GM23248 (cell line): ENCODE measurements around the gene GPR160. TPM values are rescaled to one million over a fixed set of nuclear protein-coding genes. Genes with fewer than 3 reads are reported as not detected.

ENCODE experiments used
- DNase-seq: peaks from one replicate; pipeline ENCODE4 v3.0.0-alpha.2; 2015
- H2AFZ ChIP-seq: fragments of 200-600 bp; sonication (generic); 2 replicates; pipeline ENCODE4 v1.6.1; 2016; ENCODE audit warnings: antibody characterized with exemption
- H3F3A ChIP-seq: fragments of 200-600 bp; sonication (generic); 2 replicates; pipeline ENCODE4 v1.6.1; 2016; ENCODE audit warnings: mild to moderate bottlenecking, antibody characterized with exemption, mixed run types; ENCODE audit not compliant: insufficient read depth
- H3K27ac ChIP-seq: fragments of 200-600 bp; sonication (generic); 2 replicates; pipeline ENCODE4 v1.5.1; 2016; ENCODE audit warnings: mild to moderate bottlenecking
- H3K27me3 ChIP-seq: fragments of 200-600 bp; sonication (generic); replicated peaks from 2 replicates; pipeline ENCODE4 v1.6.1; 2016; ENCODE audit warnings: mild to moderate bottlenecking; ENCODE audit not compliant: insufficient read depth
- H3K36me3 ChIP-seq: fragments of 200-600 bp; sonication (generic); 2 replicates; pipeline ENCODE4 v1.6.1; 2016; ENCODE audit warnings: low read depth, mild to moderate bottlenecking
- H3K4me1 ChIP-seq: fragments of 200-600 bp; sonication (generic); 2 replicates; pipeline ENCODE4 v1.6.1; 2016; ENCODE audit warnings: mild to moderate bottlenecking; ENCODE audit not compliant: insufficient read depth
- H3K4me2 ChIP-seq: fragments of 200-600 bp; sonication (generic); one replicate; pipeline ENCODE4 v1.6.1; 2016; ENCODE audit warnings: mild to moderate bottlenecking; ENCODE audit not compliant: unreplicated experiment
- H3K4me3 ChIP-seq: fragments of 200-600 bp; sonication (generic); 2 replicates; pipeline ENCODE4 v1.5.1; 2016; ENCODE audit warnings: mild to moderate bottlenecking
- H3K79me2 ChIP-seq: fragments of 200-600 bp; sonication (generic); 2 replicates; pipeline ENCODE4 v1.6.1; 2016; ENCODE audit warnings: mild to moderate bottlenecking; ENCODE audit not compliant: insufficient read depth
- H3K9ac ChIP-seq: fragments of 200-600 bp; sonication (generic); 2 replicates; pipeline ENCODE4 v1.6.1; 2016; ENCODE audit warnings: mild to moderate bottlenecking
- H3K9me2 ChIP-seq: fragments of 200-600 bp; sonication (generic); 2 replicates; pipeline ENCODE4 v1.6.1; 2016; ENCODE audit warnings: mixed run types, mild to moderate bottlenecking, moderate library complexity; ENCODE audit not compliant: insufficient read depth
- H3K9me3 ChIP-seq: fragments of 200-600 bp; sonication (generic); one replicate; pipeline ENCODE4 v1.6.1; 2017; ENCODE audit warnings: low read depth
- H4K20me1 ChIP-seq: fragments of 200-600 bp; sonication (generic); 2 replicates; pipeline ENCODE4 v1.6.0; 2016; ENCODE audit not compliant: insufficient read depth
- EZH2 ChIP-seq: fragments of 200-600 bp; sonication (generic); IDR thresholded peaks from 2 replicates; pipeline ENCODE4 v1.6.1; 2018; ENCODE audit warnings: antibody characterized with exemption, mild to moderate bottlenecking; ENCODE audit not compliant: insufficient read depth, poor library complexity, severe bottlenecking
- EZH2phosphoT487 ChIP-seq: fragments of 200-600 bp; sonication (generic); IDR thresholded peaks from 2 replicates; pipeline ENCODE4 v1.6.1; 2018; ENCODE audit warnings: antibody characterized with exemption, moderate library complexity, mild to moderate bottlenecking, low read depth; ENCODE audit not compliant: insufficient read depth
- WGBS, 2 experiments: methylation state at CpG; one replicate each; pipeline ENCODE4 v1.1.6; 2015 to 2017; ENCODE audit warnings: low lambda C conversion rate in 2 of 2, low coverage in 1 of 2; ENCODE audit errors: missing lambda C conversion rate in 2 of 2; 5-methylcytosine and 5-hydroxymethylcytosine counted together
- in situ Hi-C: fragments of 300-500 bp; cut with MboI; formaldehyde crosslinking; loops from 2 replicates; pipeline ENCODE4 v1.15.0; 2020
- polyA plus RNA-seq: library from polyadenylated mRNA; unstranded; fragments of >200 nt; fragmentation: Nextera tagmentation; extraction: Ambion mirVana; gene quantifications from 2 replicates; pipeline ENCODE4 v1.2.1, GENCODE V29; 2016
- total RNA-seq: library from RNA; depleted of rRNA; stranded (reverse); fragments of >200 nt; shearing (Covaris generic); gene quantifications from 2 replicates; pipeline ENCODE4 v1.2.3, GENCODE V29; 2014

The GPR160 gene
- total and polyA plus RNA-seq, 2 experiments from 2014 or later: 0.73 to 0.76 TPM

DNA sequence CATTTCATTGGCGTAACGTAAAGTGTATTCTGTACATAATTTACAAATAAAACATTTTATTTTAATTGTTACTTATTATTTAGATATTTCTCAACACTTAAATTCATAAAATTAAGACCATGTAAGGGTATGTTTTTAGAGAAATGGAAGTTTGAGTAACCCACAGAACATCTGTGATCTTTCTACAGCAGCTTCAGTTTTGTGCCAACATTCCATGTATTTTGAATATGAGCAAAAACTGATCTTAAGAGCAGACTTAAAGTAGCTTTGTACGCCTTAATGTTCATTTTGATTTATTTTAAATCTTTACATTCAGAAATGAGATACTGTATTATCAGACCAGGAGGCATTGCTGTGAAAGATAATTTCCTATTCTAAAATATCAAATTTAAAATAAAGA, 44.0 kb upstream of the GPR160 start:
- peaks cover 62% of the 10 kb centered on the region for H3K36me3 ChIP-seq
- H3K27me3 ChIP-seq: no peaks in the 10 kb centered on the region
- TF ChIP-seq EZH2phosphoT487 (no peak), EZH2 (no peak)
- in situ Hi-C loops: no loop called here
- H3K9me3 ChIP-seq: no peaks in the 10 kb centered on the region
- no peaks in the 10 kb centered on the region for H3K79me2 ChIP-seq
- 89 to 91% methylated on average over 3 of the region's 3 CpGs for WGBS, 2 experiments
- no peaks in the 10 kb centered on the region for H4K20me1 ChIP-seq
- no peak overlapping the region for H2AFZ ChIP-seq
- peaks cover 44% of the 10 kb centered on the region for H3F3A ChIP-seq
- no peak overlapping the region for H3K27ac ChIP-seq
- H3K9me2 ChIP-seq: no peaks in the 10 kb centered on the region
- H3K4me3 ChIP-seq: no peak overlapping the region
- peaks cover 6% of the 10 kb centered on the region; the same call in 1 of the 2 replicates for H3K4me1 ChIP-seq
- no peak for DNase-seq
- H3K9ac ChIP-seq: no peak overlapping the region
- no peak overlapping the region for H3K4me2 ChIP-seq

DNA sequence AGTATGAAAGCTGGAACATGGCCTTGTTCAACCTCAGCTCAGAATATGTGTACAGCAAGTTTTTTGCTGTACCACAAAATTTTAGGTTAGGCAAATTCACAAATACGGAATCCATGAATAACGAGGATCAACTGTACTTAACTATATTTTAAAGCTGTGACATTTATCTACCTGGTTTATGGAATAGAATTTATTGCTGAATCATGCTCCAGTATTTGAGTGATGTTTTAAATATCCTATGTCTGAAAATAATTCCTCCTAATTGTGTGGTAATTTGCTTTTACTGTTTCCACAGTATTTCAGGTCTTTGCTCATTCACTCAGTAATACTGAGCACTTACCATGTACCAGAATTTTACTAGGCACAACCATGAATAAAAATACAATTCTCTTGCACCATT, 41.7 kb upstream of the GPR160 start:
- no peak for DNase-seq
- Histone ChIP-seq H3K27me3 (no peaks in the 10 kb centered on the region), H3K4me2 (no peak overlapping the region), H3K27ac (no peak overlapping the region), H3F3A (peaks cover 45% of the 10 kb centered on the region), H3K79me2 (no peaks in the 10 kb centered on the region), H4K20me1 (no peaks in the 10 kb centered on the region), H2AFZ (no peak overlapping the region), H3K4me1 (peaks cover 7% of the 10 kb centered on the region; the same call in 1 of the 2 replicates), H3K9ac (no peak overlapping the region), H3K9me3 (no peaks in the 10 kb centered on the region), H3K36me3 (peaks cover 48% of the 10 kb centered on the region), H3K4me3 (no peak overlapping the region), H3K9me2 (no peaks in the 10 kb centered on the region)
- 79 to 80% methylated on average over 2 of the region's 2 CpGs for WGBS, 2 experiments
- in situ Hi-C loops: no loop called here
- no peak for TF ChIP-seq EZH2phosphoT487
- TF ChIP-seq EZH2: no peak

DNA sequence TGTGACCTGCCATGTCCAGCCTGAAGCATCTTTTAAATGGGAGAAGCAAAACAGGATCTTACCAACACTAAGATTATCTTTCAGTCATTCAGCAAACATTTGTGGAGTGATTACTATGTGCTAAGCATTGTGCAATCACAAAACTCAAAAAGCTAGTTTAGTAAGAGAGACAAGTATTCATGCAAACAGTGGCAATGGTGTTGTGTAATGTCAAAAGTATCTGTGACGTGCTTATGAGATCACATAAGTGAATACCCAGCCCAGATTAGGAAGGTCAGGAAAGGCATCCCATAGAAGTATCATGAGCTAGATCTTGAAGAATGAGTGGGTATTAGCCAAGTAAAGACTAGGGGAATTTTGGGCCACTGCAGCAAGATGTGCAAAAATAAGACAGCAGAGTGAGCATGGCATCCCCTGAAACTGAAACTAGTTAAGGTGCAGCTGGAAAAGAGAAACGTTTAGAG, 39.1 kb upstream of the GPR160 start:
- peaks cover 28% of the 10 kb centered on the region for H3K36me3 ChIP-seq
- in situ Hi-C loops: no loop called here
- no peak overlapping the region for H2AFZ ChIP-seq
- H3F3A ChIP-seq: peaks cover 45% of the 10 kb centered on the region
- H4K20me1 ChIP-seq: no peaks in the 10 kb centered on the region
- H3K79me2 ChIP-seq: no peaks in the 10 kb centered on the region
- TF ChIP-seq EZH2 (no peak), EZH2phosphoT487 (no peak)
- H3K9me3 ChIP-seq: no peaks in the 10 kb centered on the region
- H3K9me2 ChIP-seq: no peaks in the 10 kb centered on the region
- H3K4me3 ChIP-seq: no peak overlapping the region
- WGBS, 2 experiments: 14 to 21% methylated on average over 2 of the region's 2 CpGs
- H3K4me1 ChIP-seq: peaks cover 7% of the 10 kb centered on the region; the same call in 1 of the 2 replicates
- H3K9ac ChIP-seq: no peak overlapping the region
- peak; percentile 89 for DNase-seq
- H3K27me3 ChIP-seq: no peaks in the 10 kb centered on the region
- no peak overlapping the region for H3K4me2 ChIP-seq
- H3K27ac ChIP-seq: peak overlapping the region; percentile 54

DNA sequence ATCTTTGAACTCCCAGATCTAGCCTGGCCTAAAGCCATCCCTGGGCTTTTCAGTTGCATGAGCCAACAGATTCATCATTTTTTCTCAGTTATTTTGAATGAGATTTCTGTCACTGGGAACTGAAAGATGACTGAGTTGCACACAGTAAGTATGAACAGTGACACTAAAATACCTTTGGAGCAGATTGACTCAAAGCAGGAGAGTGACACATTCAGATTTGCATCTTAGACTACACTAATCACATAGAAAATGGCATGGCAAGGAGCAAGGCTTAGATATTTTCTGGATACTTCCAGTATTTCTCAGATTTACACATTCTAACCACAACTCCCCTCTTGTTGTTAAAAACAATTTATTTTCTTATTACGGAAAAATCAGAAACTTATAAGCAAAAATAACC, 38.4 kb upstream of the GPR160 start:
- peak; percentile 16 for DNase-seq
- in situ Hi-C loops: no loop called here
- H3F3A ChIP-seq: peaks cover 45% of the 10 kb centered on the region
- no peak for TF ChIP-seq EZH2
- TF ChIP-seq EZH2phosphoT487: no peak
- no peaks in the 10 kb centered on the region for H3K9me3 ChIP-seq
- H3K9me2 ChIP-seq: no peaks in the 10 kb centered on the region
- no peaks in the 10 kb centered on the region for H3K27me3 ChIP-seq
- no peak overlapping the region for H3K4me2 ChIP-seq
- peak overlapping the region; percentile 54 for H3K27ac ChIP-seq
- H3K79me2 ChIP-seq: no peaks in the 10 kb centered on the region
- peaks cover 20% of the 10 kb centered on the region for H3K36me3 ChIP-seq
- H3K9ac ChIP-seq: no peak overlapping the region
- no peak overlapping the region for H3K4me3 ChIP-seq
- 62 to 67% methylated on average over 1 of the region's 1 CpG for WGBS, 2 experiments
- no peak overlapping the region for H2AFZ ChIP-seq
- peaks cover 7% of the 10 kb centered on the region; the same call in 1 of the 2 replicates for H3K4me1 ChIP-seq
- no peaks in the 10 kb centered on the region for H4K20me1 ChIP-seq

DNA sequence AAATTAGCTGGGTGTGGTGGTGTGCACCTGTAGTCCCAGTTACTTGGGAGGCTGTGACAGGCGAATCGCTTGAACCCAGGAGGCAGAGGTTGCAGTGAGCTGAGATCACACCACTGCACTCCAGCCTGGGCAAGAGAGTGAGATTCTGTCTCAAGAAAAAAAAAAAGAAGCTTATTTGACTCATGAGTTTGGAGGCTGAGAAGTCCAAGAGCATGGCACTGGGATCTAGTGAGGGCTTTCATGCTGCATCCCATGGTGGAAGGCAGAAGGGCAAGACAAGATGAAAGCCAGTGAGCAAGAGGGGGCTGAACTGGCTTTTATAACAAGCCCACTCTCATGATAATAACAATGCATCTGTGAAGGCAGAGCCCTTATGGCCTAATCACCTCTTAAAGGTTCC, 37.7 kb upstream of the GPR160 start:
- peaks cover 7% of the 10 kb centered on the region; the same call in 1 of the 2 replicates for H3K4me1 ChIP-seq

More for the DNA sequence above, 37.7 kb upstream of the GPR160 start:
- Histone ChIP-seq H3K79me2 (no peaks in the 10 kb centered on the region), H3K27me3 (no peaks in the 10 kb centered on the region), H3K27ac (no peak overlapping the region), H3K9me2 (no peaks in the 10 kb centered on the region), H3K9me3 (no peaks in the 10 kb centered on the region), H2AFZ (no peak overlapping the region), H3K9ac (no peak overlapping the region), H4K20me1 (no peaks in the 10 kb centered on the region), H3K4me2 (no peak overlapping the region), H3K36me3 (peaks cover 14% of the 10 kb centered on the region; the same call in 1 of the 2 replicates), H3K4me3 (no peak overlapping the region), H3F3A (peaks cover 42% of the 10 kb centered on the region)
- WGBS, 2 experiments: 92 to 100% methylated on average over 2 of the region's 2 CpGs
- DNase-seq: no peak
- no peak for TF ChIP-seq EZH2
- TF ChIP-seq EZH2phosphoT487: no peak
- in situ Hi-C loops: no loop called here
